ENCODE results near the gene ATP13A4.

DNA sequence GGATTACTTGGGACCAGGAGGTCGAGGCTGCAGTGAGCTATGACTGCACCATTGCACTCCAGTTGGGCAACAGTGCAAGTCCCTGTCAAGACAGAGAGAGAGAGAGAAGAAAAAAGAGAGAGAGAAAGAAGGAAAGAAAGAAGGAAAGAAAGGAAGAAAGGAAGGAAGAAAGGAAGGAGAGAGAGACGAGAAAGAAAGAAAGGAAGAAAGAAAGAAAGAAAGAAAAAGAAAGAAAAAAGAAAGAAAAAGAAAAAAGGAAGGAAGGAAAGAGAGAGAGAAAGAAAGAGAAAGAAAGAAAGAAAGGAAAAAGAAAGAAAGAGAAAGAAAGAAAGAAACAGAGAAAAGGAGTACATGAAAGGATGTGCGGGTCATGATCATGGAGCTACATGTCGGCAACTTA lies 80.2 kb downstream of the ATP13A4 start:
- TF ChIP-seq, protein P1, sequence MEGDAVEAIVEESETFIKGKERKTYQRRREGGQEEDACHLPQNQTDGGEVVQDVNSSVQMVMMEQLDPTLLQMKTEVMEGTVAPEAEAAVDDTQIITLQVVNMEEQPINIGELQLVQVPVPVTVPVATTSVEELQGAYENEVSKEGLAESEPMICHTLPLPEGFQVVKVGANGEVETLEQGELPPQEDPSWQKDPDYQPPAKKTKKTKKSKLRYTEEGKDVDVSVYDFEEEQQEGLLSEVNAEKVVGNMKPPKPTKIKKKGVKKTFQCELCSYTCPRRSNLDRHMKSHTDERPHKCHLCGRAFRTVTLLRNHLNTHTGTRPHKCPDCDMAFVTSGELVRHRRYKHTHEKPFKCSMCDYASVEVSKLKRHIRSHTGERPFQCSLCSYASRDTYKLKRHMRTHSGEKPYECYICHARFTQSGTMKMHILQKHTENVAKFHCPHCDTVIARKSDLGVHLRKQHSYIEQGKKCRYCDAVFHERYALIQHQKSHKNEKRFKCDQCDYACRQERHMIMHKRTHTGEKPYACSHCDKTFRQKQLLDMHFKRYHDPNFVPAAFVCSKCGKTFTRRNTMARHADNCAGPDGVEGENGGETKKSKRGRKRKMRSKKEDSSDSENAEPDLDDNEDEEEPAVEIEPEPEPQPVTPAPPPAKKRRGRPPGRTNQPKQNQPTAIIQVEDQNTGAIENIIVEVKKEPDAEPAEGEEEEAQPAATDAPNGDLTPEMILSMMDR (conservative IDR thresholded peaks at IDR 0.05; ENCODE audit: low read length): no peak
- TF ChIP-seq EZH2phosphoT487 (IDR thresholded peaks at IDR 0.05; ENCODE audit: borderline replicate concordance, low read depth, low read length): no peak
